Retinal pigment epithelial cell (primary cell): Measurements from ENCODE around the gene MBNL2.

Source experiments
- DNase-seq: peaks from one replicate; pipeline ENCODE4 v3.0.0-alpha.2; 2010; ENCODE audit warnings: low read depth
- H3K4me3 ChIP-seq: 2 replicates; pipeline ENCODE4 v1.5.1; 2011; ENCODE audit warnings: mild to moderate bottlenecking, low read length, control low read depth, moderate library complexity
- CTCF ChIP-seq: conservative IDR thresholded peaks from 2 replicates; pipeline ENCODE4 v1.5.1; 2011; ENCODE audit warnings: low read depth, low read length, control low read depth, inconsistent platforms

Gene MBNL2

GRCh38 chr13:97185751-97186150, 36.4 kb upstream of the MBNL2 start:
- no peak for TF ChIP-seq CTCF
- no peak overlapping the region for H3K4me3 ChIP-seq
- no peak for DNase-seq

- TF ChIP-seq CTCF, result no peak
- DNase-seq, result no peak
- no peak overlapping the region for H3K4me3 ChIP-seq
These were observed 33.9 kb upstream of the MBNL2 start for GRCh38 chr13:97188207-97188606.

DNA sequence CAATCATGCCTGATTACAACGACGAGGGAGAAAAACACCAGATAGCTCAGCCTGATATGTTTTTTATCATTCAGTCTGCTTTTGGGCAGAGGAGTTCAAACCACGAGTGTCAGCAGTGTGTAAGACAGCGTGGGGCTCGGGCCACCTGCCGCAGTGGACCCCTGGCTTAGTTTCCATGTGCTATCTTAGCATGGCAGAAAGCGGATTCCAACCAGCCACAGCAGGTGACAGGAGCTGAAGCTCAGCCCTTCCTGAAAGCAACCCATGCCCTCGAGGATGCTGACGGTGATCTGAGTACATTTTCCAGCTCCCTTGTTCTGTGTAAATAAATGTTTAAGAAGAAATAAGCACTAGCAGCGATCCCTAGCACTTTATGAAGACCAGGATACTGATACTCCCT, 32.2 kb upstream of the MBNL2 start:
- no peak overlapping the region for H3K4me3 ChIP-seq
- no peak for TF ChIP-seq CTCF
- no peak for DNase-seq

DNA sequence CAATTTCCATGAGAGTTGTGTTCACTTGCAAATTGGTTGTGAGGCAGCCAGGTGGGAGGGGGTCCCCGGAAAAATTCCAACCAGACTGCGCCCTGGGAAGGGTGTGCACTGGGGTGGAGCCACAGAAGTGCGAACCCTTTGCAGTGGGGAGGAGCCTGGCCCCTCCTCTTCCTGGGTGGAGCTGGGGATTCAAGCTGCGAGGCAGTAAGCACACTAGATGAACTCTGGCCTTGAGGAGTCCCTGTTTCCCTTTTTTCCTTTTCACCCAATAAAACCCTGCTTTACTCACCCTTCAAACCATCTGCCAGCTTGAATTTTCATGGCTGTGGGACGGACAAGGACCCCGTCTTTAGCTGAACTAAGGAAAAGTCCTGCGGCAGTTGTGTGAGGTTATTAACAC, 31.0 kb upstream of the MBNL2 start:
- no peak for DNase-seq
- no peak for TF ChIP-seq CTCF
- no peak overlapping the region for H3K4me3 ChIP-seq

GRCh38 chr13:97191615-97192014, 30.5 kb upstream of the MBNL2 start:
- no peak for DNase-seq
- no peak overlapping the region for H3K4me3 ChIP-seq
- TF ChIP-seq CTCF, result no peak

- DNase-seq, result no peak
- no peak overlapping the region for H3K4me3 ChIP-seq
- TF ChIP-seq CTCF, result no peak
These were observed 30.0 kb upstream of the MBNL2 start for GRCh38 chr13:97192166-97192565.

DNA sequence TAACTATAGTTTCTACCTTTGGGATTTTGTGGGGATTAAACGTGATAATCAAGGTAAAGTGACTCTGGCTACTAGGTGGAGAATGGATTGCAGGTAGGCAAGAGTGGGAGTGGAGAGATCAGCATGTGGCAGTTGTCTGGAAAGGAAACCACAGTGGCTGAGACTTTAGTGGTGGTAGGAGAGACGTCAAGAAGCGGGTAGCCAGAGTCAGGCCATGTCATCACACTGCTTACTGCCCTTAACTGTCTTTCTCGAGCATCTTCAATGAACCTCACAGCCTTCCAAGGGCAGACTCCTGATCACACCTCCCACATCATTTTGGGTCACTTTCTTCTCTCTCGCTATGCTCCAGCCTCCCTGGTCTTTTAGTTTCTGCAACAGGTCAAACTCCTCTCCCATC, 28.6 kb upstream of the MBNL2 start:
- no peak overlapping the region for H3K4me3 ChIP-seq
- DNase-seq, result no peak
- TF ChIP-seq CTCF, result no peak
